Measurements from ENCODE around the gene SLC35A4.

Gene SLC35A4

GRCh38 chr5:140546851-140547507 is 17.6 kb upstream of the SLC35A4 start:
- TF ChIP-seq, protein P1, sequence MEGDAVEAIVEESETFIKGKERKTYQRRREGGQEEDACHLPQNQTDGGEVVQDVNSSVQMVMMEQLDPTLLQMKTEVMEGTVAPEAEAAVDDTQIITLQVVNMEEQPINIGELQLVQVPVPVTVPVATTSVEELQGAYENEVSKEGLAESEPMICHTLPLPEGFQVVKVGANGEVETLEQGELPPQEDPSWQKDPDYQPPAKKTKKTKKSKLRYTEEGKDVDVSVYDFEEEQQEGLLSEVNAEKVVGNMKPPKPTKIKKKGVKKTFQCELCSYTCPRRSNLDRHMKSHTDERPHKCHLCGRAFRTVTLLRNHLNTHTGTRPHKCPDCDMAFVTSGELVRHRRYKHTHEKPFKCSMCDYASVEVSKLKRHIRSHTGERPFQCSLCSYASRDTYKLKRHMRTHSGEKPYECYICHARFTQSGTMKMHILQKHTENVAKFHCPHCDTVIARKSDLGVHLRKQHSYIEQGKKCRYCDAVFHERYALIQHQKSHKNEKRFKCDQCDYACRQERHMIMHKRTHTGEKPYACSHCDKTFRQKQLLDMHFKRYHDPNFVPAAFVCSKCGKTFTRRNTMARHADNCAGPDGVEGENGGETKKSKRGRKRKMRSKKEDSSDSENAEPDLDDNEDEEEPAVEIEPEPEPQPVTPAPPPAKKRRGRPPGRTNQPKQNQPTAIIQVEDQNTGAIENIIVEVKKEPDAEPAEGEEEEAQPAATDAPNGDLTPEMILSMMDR (IDR thresholded peaks at IDR 0.05; ENCODE audit: insufficient read depth, missing control alignments), result no peak
- DNase-seq (ENCODE audit: insufficient read length, low spot score) (no peak), FAIRE-seq (no peak)

GRCh38 chr5:140547508-140548299 is 16.9 kb upstream of the SLC35A4 start, which contains the start of gene EIF4EBP3:
TSS of gene EIF4EBP3 (plus strand) at chr5:140547662. CDS start at chr5:140547738, 76 bp downstream.
- FAIRE-seq, result no peak
- DNase-seq (ENCODE audit: insufficient read length, low spot score), result peak; percentile 50
- TF ChIP-seq, protein P1 (IDR thresholded peaks at IDR 0.05; ENCODE audit: insufficient read depth, missing control alignments), result no peak

DNA sequence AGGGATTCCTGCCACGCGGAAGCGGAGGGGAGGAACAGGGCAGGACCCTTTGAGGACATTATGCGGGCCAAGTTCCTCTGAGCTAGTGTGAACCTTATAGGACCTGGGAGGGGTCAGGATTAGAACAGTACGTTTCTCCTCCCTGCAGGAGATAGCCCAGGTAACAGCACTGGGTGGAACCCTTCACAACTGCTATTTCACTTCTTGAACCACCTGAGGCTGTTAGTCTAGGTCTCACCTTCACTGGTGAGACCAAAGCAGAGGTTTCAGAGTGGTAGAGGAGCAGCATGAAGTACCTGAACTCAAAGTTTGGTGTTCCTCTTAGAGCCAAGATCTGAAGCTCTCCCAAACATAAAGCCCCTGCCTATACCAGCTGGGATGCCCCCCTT is 16.3 kb upstream of the SLC35A4 start:
- TF ChIP-seq, protein P1 (IDR thresholded peaks at IDR 0.05; ENCODE audit: insufficient read depth, missing control alignments), result no peak
- DNase-seq (ENCODE audit: insufficient read length, low spot score) (no peak), FAIRE-seq (no peak)

DNA sequence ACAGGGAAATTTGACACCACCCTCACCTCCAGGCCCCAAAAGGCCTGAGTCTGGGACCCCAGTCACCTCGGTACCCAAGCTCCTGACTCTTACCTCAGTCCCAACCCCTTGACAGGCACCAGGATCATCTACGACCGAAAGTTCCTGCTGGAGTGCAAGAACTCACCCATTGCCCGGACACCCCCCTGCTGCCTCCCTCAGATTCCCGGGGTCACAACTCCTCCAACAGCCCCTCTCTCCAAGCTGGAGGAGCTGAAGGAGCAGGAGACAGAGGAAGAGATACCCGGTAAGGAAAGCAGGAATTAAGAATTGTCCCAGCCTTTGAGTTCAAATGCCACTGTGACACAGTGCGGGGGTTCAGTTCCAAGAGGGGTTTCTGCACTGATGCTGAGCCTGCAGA is 15.8 kb upstream of the SLC35A4 start:
- DNase-seq (ENCODE audit: insufficient read length, low spot score), result no peak
- TF ChIP-seq, protein P1 (IDR thresholded peaks at IDR 0.05; ENCODE audit: insufficient read depth, missing control alignments), result no peak
- FAIRE-seq, result no peak

GRCh38 chr5:140549237-140550144 is 15.1 kb upstream of the SLC35A4 start:
- FAIRE-seq, result no peak
- TF ChIP-seq, protein P1 (IDR thresholded peaks at IDR 0.05; ENCODE audit: insufficient read depth, missing control alignments), result no peak
- DNase-seq (ENCODE audit: insufficient read length, low spot score), result no peak

DNA sequence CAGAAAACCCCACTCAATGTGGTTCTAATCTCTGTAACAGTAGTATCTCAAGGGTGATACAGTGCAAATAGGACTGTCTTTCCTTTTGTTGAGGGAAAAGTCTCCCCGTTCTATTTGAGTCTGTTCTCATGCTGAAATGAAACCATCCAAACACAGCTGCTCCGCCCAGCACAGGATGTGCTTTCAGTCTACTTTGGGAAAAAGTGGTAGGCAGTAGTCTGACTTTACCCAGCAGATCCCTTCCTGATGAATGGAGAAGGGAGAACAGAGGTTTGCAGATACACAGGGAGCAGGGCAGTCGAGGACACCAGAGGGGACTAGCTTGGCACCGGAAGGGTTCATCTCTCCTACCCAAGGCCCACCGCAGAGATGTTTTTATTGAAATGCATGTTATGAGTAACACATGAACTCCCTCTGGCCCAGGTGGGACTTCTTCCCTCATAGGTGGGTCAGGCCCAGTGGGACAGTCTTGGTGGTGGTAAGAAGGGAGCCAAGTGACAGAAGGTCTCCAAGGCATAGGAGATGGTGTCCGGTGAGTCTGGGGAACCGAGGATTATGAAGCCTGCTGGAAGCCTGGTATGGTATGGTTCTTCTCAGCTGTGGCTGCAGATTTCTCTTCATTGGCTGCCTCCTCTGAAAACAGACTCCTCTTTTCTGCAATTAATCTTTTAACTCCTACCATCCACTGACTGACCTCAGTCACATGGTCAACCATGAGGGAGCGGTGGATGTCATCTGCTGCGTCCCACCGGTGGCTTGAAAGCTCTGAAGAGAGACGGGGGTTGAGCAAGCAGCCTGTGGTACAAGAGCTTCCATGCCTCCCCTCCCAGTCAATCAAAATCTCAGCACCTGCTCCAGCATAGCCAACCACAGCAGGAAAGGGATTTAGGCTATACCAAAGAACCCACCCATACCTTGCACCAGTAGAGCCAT is 14.2 kb upstream of the SLC35A4 start:
- FAIRE-seq, result no peak
- no peak for DNase-seq (ENCODE audit: insufficient read length, low spot score)
- TF ChIP-seq, protein P1 (IDR thresholded peaks at IDR 0.05; ENCODE audit: insufficient read depth, missing control alignments), result no peak

Measured in D721Med (cell line).